ENCODE measurements around the gene AOPEP.

- TF ChIP-seq CTCF (IDR thresholded peaks at IDR 0.05), result no peak
- TF ChIP-seq POLR2A (IDR thresholded peaks at IDR 0.05), result no peak
- TF ChIP-seq EP300 (IDR thresholded peaks at IDR 0.05), result no peak
Observed at GRCh38 chr9:94926431-94926800, 199.9 kb downstream of the AOPEP start.

Measured in suprapubic skin (tissue), 3 donors.